Neuronal stem cell (in vitro differentiated cells): ENCODE data around the gene GOLT1A.
A peak's percentile ranks its signal among the peaks of the same experiment; 100 is the strongest.

Experiments
- DNase-seq: peaks from one replicate; pipeline ENCODE4 v3.0.0-alpha.2; 2013; ENCODE audit warnings: low spot score
- H2AFZ ChIP-seq: one replicate; pipeline ENCODE4 v1.6.1; 2013; ENCODE audit warnings: mild to moderate bottlenecking, low read length, inconsistent platforms
- H2AK5ac ChIP-seq: 2 replicates; pipeline ENCODE4 v1.6.1; 2013; ENCODE audit warnings: low read depth, mild to moderate bottlenecking, inconsistent platforms, low read length, moderate library complexity, mixed read lengths
- H2BK120ac ChIP-seq: 2 replicates; pipeline ENCODE4 v1.6.1; 2013; ENCODE audit warnings: low read depth, mild to moderate bottlenecking, inconsistent platforms, low read length, moderate library complexity, mixed read lengths
- H2BK12ac ChIP-seq: one replicate; pipeline ENCODE4 v1.6.1; 2013; ENCODE audit warnings: low read length, inconsistent platforms
- H2BK15ac ChIP-seq: 2 replicates; pipeline ENCODE4 v1.6.1; 2013; ENCODE audit warnings: mild to moderate bottlenecking, low read length, inconsistent platforms, mixed read lengths
- H2BK5ac ChIP-seq: one replicate; pipeline ENCODE4 v1.6.1; 2013; ENCODE audit warnings: inconsistent platforms, mild to moderate bottlenecking, low read length, moderate library complexity
- H3K14ac ChIP-seq: one replicate; pipeline ENCODE4 v1.6.1; 2013; ENCODE audit warnings: low read length, inconsistent platforms
- H3K18ac ChIP-seq: 2 replicates; pipeline ENCODE4 v1.6.1; 2013; ENCODE audit warnings: low read length, inconsistent platforms
- H3K23ac ChIP-seq: 2 replicates; pipeline ENCODE4 v1.6.1; 2013; ENCODE audit warnings: low read depth, mild to moderate bottlenecking, mixed read lengths, low read length, inconsistent platforms; ENCODE audit not compliant: poor library complexity
- H3K27ac ChIP-seq: replicated peaks from 3 replicates; pipeline ENCODE4 v1.5.1; 2013; ENCODE audit warnings: low read length, inconsistent platforms
- H3K27me3 ChIP-seq, 3 experiments: 2 replicates each; pipeline ENCODE4 v1.6.1; 2013; ENCODE audit warnings: low read length in 3 of 3, mild to moderate bottlenecking in 2 of 3, inconsistent platforms in 1 of 3, low read depth in 1 of 3, mixed read lengths in 1 of 3, moderate library complexity in 1 of 3; ENCODE audit not compliant: control insufficient read depth in 3 of 3, insufficient read depth in 3 of 3
- H3K36me3 ChIP-seq, 2 donors: replicated peaks in 1 of 2; 2 replicates each; pipeline ENCODE4 v1.6.1; 2013; ENCODE audit warnings: low read length in 2 of 2; ENCODE audit not compliant: control insufficient read depth in 2 of 2, insufficient read depth in 2 of 2
- H3K4ac ChIP-seq: 2 replicates; pipeline ENCODE4 v1.6.1; 2013; ENCODE audit warnings: inconsistent platforms, mild to moderate bottlenecking, low read length, moderate library complexity
- H3K4me1 ChIP-seq, 2 donors: 1 replicate in 1 of 2; 2 replicates in 1 of 2; pipeline ENCODE4 v1.6.1; 2013; ENCODE audit warnings: low read length in 2 of 2, low read depth in 1 of 2; ENCODE audit not compliant: control insufficient read depth in 2 of 2, insufficient read depth in 1 of 2
- H3K4me2 ChIP-seq: one replicate; pipeline ENCODE4 v1.6.1; 2013; ENCODE audit warnings: mild to moderate bottlenecking, low read length, inconsistent platforms; ENCODE audit not compliant: insufficient read depth, poor library complexity, severe bottlenecking
- H3K4me3 ChIP-seq, 2 donors: 2 replicates each; pipeline ENCODE4 v1.5.1; 2013; ENCODE audit warnings: low read length in 2 of 2, mild to moderate bottlenecking in 2 of 2, inconsistent platforms in 1 of 2, moderate library complexity in 1 of 2
- H3K79me1 ChIP-seq: one replicate; pipeline ENCODE4 v1.6.1; 2013; ENCODE audit warnings: low read depth, mild to moderate bottlenecking, inconsistent platforms, low read length, moderate library complexity
- H3K9ac ChIP-seq: one replicate; pipeline ENCODE4 v1.6.1; 2013; ENCODE audit warnings: mild to moderate bottlenecking, low read depth, low read length, inconsistent platforms; ENCODE audit not compliant: poor library complexity
- H3K9me3 ChIP-seq, 2 donors: replicated peaks in 1 of 2; 2 replicates each; pipeline versions ENCODE3 to v1.6.1; 2013; ENCODE audit warnings: low read length in 2 of 2, mild to moderate bottlenecking in 2 of 2, inconsistent platforms in 1 of 2, low read depth in 1 of 2, mixed read lengths in 1 of 2, moderate library complexity in 1 of 2; ENCODE audit not compliant: control insufficient read depth in 2 of 2, insufficient read depth in 1 of 2
- H4K8ac ChIP-seq: one replicate; pipeline ENCODE4 v1.6.1; 2013; ENCODE audit warnings: low read depth, mild to moderate bottlenecking, inconsistent platforms, low read length, moderate library complexity
- H4K91ac ChIP-seq: one replicate; pipeline ENCODE4 v1.6.1; 2013; ENCODE audit warnings: low read length, low read depth, mild to moderate bottlenecking, inconsistent platforms; ENCODE audit not compliant: poor library complexity
- WGBS, 2 donors: extraction: QIAGEN DNeasy Blood & Tissue Kit; methylation state at CpG; one replicate each; pipeline ENCODE4 v1.1.7; 2013; ENCODE audit warnings: missing lambda C conversion rate in 2 of 2, mixed read lengths in 1 of 2; ENCODE audit not compliant: insufficient read length in 2 of 2, insufficient replicate concordance in 1 of 2; ENCODE audit errors: extremely low coverage in 2 of 2; 5-methylcytosine and 5-hydroxymethylcytosine counted together

The GOLT1A gene

GRCh38 chr1:204149107-204149506 is 64.7 kb downstream of the GOLT1A start:
- Histone ChIP-seq H2AFZ (no peak overlapping the region), H3K18ac (peak overlapping the region; percentile 16), H3K23ac (no peak overlapping the region), H2BK5ac (no peak overlapping the region), H2BK15ac (no peak overlapping the region), H3K36me3 (no peaks in the 10 kb centered on the region), H3K14ac (no peak overlapping the region), H2AK5ac (peak overlapping the region; percentile 47), H2BK120ac (no peak overlapping the region), H3K4me2 (no peak overlapping the region), H3K27ac (no peak overlapping the region), H3K4me1 (peaks cover 14 to 17% of the 10 kb centered on the region in 2 donors), H3K9me3 (peaks cover 0 to 1% of the 10 kb centered on the region in 2 donors), H3K4ac (no peak overlapping the region), H4K8ac (no peak overlapping the region), H3K27me3 (peaks cover 0 to 24% (median 0%) of the 10 kb centered on the region in 3 experiments), H2BK12ac (no peak overlapping the region), H3K79me1 (peaks cover 3% of the 10 kb centered on the region), H3K9ac (no peak overlapping the region), H4K91ac (no peak overlapping the region), H3K4me3 (no peak overlapping the region)
- no CpG with 5 or more reads among the region's 2 CpGs for WGBS, 2 donors
- DNase-seq: no peak
